ENCODE measurements around the gene METAP1D.

GRCh38 chr2:172103471-172104272, 103.9 kb downstream of the METAP1D start:
- TF ChIP-seq CTCF (IDR thresholded peaks at IDR 0.05) (peak; percentile 67 to 92 (median 76)), POLR2A (IDR thresholded peaks at IDR 0.05) (no peak)
